LNCAP (cell line): Measurements from ENCODE around the gene PSKH1.

ENCODE experiments used
- TF ChIP-seq, protein P1 (sequence below): fragments of 450-650 bp; IDR thresholded peaks from 2 replicates; pipeline ENCODE4 v1.5.1; 2017; ENCODE audit warnings: mild to moderate bottlenecking

Gene PSKH1

GRCh38 chr16:67871256-67871655, 21.8 kb upstream of the PSKH1 start:
- TF ChIP-seq, protein P1, sequence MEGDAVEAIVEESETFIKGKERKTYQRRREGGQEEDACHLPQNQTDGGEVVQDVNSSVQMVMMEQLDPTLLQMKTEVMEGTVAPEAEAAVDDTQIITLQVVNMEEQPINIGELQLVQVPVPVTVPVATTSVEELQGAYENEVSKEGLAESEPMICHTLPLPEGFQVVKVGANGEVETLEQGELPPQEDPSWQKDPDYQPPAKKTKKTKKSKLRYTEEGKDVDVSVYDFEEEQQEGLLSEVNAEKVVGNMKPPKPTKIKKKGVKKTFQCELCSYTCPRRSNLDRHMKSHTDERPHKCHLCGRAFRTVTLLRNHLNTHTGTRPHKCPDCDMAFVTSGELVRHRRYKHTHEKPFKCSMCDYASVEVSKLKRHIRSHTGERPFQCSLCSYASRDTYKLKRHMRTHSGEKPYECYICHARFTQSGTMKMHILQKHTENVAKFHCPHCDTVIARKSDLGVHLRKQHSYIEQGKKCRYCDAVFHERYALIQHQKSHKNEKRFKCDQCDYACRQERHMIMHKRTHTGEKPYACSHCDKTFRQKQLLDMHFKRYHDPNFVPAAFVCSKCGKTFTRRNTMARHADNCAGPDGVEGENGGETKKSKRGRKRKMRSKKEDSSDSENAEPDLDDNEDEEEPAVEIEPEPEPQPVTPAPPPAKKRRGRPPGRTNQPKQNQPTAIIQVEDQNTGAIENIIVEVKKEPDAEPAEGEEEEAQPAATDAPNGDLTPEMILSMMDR = no peak

DNA sequence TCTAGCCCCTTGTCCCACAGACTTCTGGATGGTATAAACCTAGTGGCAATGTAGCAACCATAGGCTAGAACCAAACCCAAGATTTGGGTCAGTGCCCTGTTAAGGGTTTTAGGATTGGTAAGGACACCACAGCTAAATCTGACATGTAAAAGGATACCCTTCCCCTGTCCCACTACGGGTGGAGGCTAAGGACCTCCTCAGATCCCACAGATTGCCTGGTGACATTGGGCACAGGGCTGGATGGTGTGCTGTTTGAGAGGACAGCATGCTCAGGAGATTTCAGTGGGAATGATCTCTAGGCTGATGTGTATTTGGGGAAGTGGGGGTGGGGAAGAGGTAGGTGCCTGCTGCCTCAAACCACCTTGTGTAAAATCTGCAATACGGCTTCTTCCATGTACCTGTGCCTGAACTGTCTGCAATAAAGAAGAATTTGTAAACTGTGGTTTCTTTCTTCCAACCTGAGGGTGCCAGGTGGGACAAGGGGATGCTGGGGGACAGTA, 20.9 kb upstream of the PSKH1 start:
- TF ChIP-seq, protein P1 = no peak

DNA sequence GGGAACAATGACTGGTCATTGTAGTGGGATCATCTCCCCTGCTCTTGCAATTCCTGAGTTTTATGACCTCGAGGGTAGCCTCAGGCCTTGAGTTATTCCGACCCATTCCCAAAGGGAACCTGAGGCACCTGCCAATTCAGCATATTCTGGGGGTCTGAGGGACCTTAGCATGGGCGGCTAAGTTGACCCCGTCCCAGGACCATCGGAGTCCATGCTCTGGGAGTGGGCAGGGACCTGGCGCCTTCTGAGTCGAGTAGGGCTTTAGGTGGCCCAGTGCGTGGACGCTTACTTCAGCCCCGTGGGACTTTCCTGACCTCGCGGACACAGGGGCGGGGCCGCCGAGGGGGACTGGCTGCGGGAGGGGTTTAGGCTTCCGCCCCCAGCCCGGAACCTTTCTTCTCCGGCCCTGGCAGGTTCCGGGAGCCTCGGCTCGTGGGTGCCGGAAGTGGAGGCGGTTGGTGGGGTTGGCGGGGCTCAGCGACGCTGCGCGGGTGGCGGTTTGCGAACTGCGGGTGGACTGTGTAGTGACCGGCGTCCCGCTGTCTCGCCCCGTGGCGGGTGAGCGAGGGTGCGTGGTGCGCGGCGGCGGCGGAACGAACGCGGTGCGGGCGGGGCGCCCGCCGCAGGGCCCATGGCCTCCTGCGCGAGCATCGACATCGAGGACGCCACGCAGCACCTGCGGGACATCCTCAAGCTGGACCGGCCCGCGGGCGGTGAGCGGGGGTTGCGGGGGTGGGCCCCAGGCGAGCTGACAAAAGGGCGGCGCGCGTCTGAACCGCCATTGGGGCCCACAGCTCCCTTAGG, 20.2 kb upstream of the PSKH1 start, which contains the start of gene EDC4:
TSS of gene EDC4 (plus strand) at position 422 of the 804 bp plus-strand sequence. CDS start at position 632, 210 bp downstream.
- TF ChIP-seq, protein P1 = no peak

GRCh38 chr16:67873435-67874370, 19.4 kb upstream of the PSKH1 start:
- TF ChIP-seq, protein P1 = no peak

GRCh38 chr16:67874372-67874771, 18.7 kb upstream of the PSKH1 start:
- TF ChIP-seq, protein P1 = no peak

GRCh38 chr16:67877064-67877463, 16.0 kb upstream of the PSKH1 start:
- TF ChIP-seq, protein P1 = no peak

GRCh38 chr16:67878232-67878631, 14.8 kb upstream of the PSKH1 start:
- TF ChIP-seq, protein P1 = no peak
